Stimulated activated naive CD8-positive, alpha-beta T cell treated with anti-CD3 and anti-CD28 coated beads, Interleukin-15, Interleukin-2, amounts not matched to agents 100 ng/mL and 50 ng/mL, for 24 hours (primary cell): Measurements from ENCODE around the gene ZNF529.
A peak's percentile ranks its signal among the peaks of the same experiment; 100 is the strongest.
"Not testable (repeated sequence)": the region's sequence is repeated elsewhere in the genome, so short reads cannot be mapped to it uniquely, and the experiment has no call there.

Source experiments
- H3K27ac Mint-ChIP-seq: one replicate; pipeline ENCODE4 v1.8.0; 2021; ENCODE audit warnings: mild to moderate bottlenecking, mixed read lengths
- H3K27me3 Mint-ChIP-seq: one replicate; pipeline ENCODE4 v1.8.0; 2021; ENCODE audit warnings: mixed read lengths
- H3K36me3 Mint-ChIP-seq: one replicate; pipeline ENCODE4 v1.8.0; 2021; ENCODE audit warnings: low read depth, mixed read lengths
- H3K4me1 Mint-ChIP-seq: one replicate; pipeline ENCODE4 v1.8.0; 2021; ENCODE audit warnings: low read depth, mixed read lengths
- H3K4me3 Mint-ChIP-seq: one replicate; pipeline ENCODE4 v1.8.0; 2021; ENCODE audit warnings: mild to moderate bottlenecking, mixed read lengths
- H3K9me3 Mint-ChIP-seq: one replicate; pipeline ENCODE4 v1.8.0; 2021; ENCODE audit warnings: mixed read lengths

The ZNF529 gene

DNA sequence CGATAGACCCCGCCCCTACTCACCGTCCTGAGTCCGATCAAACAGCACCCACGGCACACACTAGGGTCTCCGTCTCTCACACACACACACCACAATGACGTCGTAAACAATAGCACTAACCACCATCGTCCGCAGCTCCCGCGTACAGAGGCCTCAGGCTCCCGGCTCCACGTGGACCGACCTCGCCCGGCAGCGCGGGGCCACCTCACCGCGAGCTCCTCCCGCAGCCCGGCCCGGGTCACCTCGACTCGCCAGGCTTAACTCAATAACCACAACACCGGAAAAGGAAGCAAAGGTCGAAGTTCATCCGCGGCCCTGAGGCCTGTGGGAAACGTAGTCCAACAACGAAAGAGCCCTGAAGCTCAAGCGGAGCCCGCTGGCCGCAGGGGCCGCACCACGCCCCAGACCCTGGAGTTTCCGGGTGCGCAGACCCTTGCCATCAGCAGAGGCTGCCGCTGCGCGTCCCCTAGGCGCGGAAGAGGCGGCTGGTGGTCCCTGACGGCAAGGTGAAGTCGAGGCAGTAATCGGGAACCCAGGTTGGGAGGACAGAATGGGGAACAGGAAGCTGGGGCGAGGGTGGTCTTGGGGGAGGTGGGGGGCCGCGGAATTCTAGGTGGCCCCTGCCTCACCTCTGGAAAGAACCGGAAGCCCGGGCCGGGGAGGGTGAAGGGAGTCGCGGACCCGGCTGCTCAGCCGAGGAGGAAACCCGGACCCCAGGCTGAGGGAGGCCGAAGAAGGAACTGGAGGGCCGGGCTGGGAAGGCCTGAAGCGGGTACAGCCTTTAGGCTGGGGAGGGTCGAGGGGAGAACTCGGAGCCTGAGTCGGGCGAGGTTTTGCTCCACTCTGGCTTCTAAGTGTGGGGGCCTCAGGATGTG, at the start of gene ZNF529:
ZNF529 (minus strand) TSS at position 273 of the 875 bp plus-strand sequence. CDS start 946 bp downstream, outside the sequence.
- Mint-ChIP-seq H3K27me3 (no peaks in the 10 kb centered on the region), H3K36me3 (peaks cover 76% of the 10 kb centered on the region)

DNA sequence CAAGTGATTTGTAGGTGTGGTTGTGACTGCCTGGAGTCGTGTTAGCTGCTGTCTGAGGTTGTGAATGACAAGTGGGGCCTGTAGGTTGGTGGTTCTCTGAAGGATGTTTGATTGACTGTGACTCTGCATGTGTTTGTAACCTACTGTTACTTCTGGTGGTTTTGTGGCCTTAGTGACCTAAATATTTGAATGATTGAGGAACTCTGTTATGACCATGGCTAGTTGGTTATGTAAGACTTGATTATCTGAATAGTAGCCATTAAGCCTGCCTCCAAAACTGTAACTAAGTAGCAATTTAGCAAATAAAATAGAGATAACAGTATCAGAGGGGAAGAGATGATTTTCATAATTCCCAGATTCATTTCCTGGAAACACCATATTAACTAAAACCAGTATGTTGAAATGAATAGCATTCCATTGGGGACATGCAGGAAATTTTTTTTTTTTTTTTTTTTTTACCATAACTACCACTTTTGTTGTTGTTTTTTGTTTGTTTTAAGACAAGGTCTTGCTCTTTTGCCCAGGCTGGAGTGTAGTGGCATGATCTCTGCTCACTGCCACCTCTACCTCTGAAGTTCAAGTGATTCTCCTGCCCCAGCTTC, 32.9 kb upstream of the ZNF529 start:
- peaks cover 31% of the 10 kb centered on the region for H3K4me1 Mint-ChIP-seq
- peak overlapping the region; percentile 88 for H3K4me3 Mint-ChIP-seq
- H3K36me3 Mint-ChIP-seq: peaks cover 57% of the 10 kb centered on the region
- H3K27me3 Mint-ChIP-seq: no peaks in the 10 kb centered on the region
- peaks cover 20% of the 10 kb centered on the region for H3K9me3 Mint-ChIP-seq
- peak overlapping the region; percentile 89 for H3K27ac Mint-ChIP-seq

More for the DNA sequence above, at the start of gene ZNF529:
- peak within 1 kb of the TSS; percentile 99 for H3K27ac Mint-ChIP-seq
- H3K4me1 Mint-ChIP-seq: peaks cover 38% of the 10 kb centered on the region
- peaks cover 19% of the 10 kb centered on the region for H3K9me3 Mint-ChIP-seq
- H3K4me3 Mint-ChIP-seq: peak within 1 kb of the TSS; percentile 100

DNA sequence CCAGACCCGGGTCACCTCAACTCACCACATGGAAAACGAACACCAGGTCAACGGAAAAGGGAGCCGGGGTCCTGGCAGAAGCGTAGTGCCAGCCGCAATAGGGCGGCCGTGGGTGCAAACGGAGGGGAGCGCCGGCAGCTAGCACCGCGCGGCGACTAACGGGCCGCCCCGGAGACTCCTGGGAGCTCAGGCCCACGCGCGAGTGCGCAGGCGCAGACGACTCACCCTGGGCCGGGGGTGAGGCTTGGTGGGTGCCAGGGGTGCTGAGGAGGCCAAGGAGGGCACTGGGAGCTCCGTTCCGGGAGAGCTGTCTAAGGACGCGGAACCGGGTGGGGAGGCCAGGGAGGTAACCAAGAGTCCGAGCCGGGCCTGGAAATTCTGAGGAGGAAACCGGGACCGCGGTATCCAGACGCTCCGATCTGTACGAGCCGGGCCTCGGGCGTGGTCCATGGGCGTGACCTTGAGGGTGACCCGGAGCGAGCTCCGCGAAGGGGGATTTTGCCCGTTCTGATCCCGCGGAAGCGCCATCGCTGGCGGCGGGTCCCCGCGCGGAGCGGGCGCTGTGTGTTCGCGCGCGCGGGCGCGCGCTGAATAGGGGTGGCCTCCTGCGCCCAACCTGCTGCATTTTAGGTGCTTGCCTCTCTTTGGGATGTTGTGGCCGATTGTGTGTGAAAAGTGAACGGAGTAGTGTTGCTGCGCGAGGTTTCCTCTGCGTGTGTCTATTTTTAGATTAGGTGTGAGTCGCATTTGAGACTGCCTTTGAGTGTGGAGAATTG, 32.2 kb upstream of the ZNF529 start, which contains the start of gene ZNF382:
ZNF382 (plus strand) TSS at position 213 of the 776 bp plus-strand sequence. CDS start 4,602 bp downstream, outside the sequence.
- peaks cover 54% of the 10 kb centered on the region for H3K36me3 Mint-ChIP-seq
- H3K4me3 Mint-ChIP-seq: peak within 1 kb of the TSS; percentile 88
- peaks cover 20% of the 10 kb centered on the region for H3K9me3 Mint-ChIP-seq
- H3K27me3 Mint-ChIP-seq: no peaks in the 10 kb centered on the region
- peaks cover 31% of the 10 kb centered on the region for H3K4me1 Mint-ChIP-seq
- H3K27ac Mint-ChIP-seq: peak within 1 kb of the TSS; percentile 89

DNA sequence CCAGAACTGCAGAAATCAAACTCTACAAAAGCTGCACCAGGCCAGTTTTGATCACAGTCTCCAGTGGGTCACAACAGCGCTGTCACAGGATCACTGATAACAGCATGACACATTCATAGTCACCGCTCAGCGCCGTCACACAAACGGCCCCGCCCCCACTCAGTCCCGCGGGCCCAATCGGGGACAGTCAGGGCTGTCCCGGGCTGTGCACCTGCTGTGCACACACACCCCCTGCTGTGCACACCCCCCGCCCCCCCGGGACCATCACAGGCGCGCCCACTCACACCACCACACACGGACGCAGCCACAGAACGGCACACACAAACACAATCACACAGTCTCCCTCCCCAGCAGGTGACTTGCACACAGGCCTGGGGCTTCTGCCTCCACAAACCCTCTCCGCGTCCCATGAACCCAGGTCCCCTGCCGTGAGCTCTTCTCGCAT, 31.6 kb upstream of the ZNF529 start:
- Mint-ChIP-seq H3K4me3 (peak overlapping the region; percentile 88), H3K27ac (peak overlapping the region; percentile 89), H3K9me3 (peaks cover 20% of the 10 kb centered on the region), H3K27me3 (no peaks in the 10 kb centered on the region), H3K4me1 (peaks cover 31% of the 10 kb centered on the region), H3K36me3 (peaks cover 48% of the 10 kb centered on the region)

DNA sequence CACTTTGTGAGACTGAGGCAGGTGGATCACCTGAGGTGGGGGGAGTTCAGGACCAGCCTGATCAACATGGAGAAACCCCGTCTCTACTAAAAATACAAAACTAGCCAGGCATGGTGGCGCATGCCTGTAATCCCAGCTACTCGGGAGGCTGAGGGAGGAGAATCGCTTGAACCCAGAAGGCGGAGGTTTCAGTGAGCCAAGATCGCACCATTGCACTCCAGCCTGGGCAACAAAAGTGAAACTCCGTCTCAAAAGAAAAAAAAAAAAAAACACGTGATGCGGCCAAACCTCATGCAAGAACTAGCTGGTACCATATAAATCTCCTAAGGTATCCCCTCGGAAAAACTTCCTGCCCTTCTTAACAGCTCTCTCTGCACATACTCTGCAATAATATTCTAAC, 29.6 kb upstream of the ZNF529 start:
- H3K27me3 Mint-ChIP-seq, H3K4me3 Mint-ChIP-seq, H3K27ac Mint-ChIP-seq: not testable (repeated sequence)
- H3K4me1 Mint-ChIP-seq: peaks cover 31% of the 10 kb centered on the region
- peaks cover 38% of the 10 kb centered on the region for H3K36me3 Mint-ChIP-seq
- peaks cover 19% of the 10 kb centered on the region for H3K9me3 Mint-ChIP-seq

DNA sequence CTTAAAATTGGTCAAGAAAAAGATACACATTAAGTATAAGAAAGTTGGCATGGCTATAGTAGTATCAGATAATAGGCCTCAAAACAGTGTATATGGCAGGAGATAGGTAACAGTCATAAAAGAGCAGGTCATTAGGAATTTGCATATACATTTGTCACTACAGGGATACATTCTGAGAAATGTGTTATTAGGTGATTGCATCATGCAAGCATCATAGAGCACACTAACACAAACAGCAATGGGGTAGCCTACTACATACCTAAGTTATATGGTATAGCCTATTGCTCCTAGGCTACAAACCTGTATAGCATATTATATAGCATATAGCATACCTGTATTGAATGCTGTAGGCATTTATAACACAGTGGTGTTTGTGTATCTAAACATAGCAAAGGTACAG, 6.2 kb upstream of the ZNF529 start:
- Mint-ChIP-seq H3K27ac (no peak overlapping the region), H3K36me3 (peaks cover 87% of the 10 kb centered on the region), H3K9me3 (peaks cover 35% of the 10 kb centered on the region), H3K4me1 (peaks cover 13% of the 10 kb centered on the region), H3K4me3 (no peak overlapping the region), H3K27me3 (no peaks in the 10 kb centered on the region)

DNA sequence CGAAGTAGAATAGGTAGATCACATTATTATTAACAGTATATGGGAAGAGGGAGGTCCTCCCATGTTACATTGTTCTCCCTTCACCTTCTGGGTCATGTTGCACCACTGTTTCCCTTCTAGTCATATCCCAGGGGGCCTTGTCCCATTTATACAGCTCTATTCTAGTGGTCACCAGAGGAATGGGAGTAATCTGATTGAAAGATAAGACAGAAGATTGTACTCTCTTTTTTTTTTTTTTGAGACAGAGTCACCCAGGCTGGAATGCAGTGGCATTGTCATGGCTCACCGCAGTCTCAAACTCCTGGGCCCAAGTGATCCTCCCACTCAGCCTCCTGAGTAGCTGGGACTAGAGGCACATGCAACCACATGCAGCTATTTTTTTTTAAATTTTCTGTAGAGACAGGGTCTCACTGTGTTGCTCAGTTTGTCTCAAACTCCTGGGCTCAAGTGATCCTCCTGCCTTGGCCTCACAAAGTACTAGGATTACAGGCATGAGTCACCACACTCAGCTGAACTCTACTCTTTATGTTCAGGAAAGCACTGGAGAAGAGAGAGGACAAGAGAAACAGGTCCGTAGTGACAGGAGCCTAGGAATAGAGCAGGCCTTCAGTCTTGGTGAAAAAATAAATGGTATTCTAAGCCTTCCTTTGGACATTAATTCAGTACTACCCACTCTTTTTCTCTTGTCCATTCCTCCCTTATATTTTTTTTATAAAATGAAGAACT, 4.3 kb upstream of the ZNF529 start:
- Mint-ChIP-seq H3K9me3 (peaks cover 31% of the 10 kb centered on the region), H3K4me3 (no peak overlapping the region), H3K4me1 (peaks cover 24% of the 10 kb centered on the region), H3K27me3 (no peaks in the 10 kb centered on the region), H3K36me3 (peaks cover 81% of the 10 kb centered on the region), H3K27ac (no peak overlapping the region)

DNA sequence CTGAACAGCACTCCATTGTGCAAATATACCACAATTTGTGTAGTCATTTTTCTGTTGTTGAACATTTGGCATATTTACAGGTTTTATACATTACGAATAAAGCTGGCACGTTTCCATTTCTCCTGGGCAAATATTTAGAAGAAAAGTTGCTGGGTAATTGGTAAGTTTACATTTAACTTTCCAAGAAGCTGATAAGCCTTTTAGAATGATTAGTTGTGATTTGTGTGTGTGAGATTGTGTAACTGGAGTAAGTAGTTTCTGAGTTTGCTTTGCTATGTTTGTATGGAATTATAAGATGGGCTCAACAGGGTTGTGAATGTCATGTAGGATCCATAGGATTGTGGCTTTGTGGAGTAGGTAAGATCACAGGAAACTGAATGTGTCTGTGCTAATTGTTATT, 1.6 kb upstream of the ZNF529 start:
- H3K9me3 Mint-ChIP-seq: peaks cover 18% of the 10 kb centered on the region
- peak overlapping the region; percentile 2 for H3K27ac Mint-ChIP-seq
- H3K36me3 Mint-ChIP-seq: peaks cover 74% of the 10 kb centered on the region
- H3K4me1 Mint-ChIP-seq: peaks cover 38% of the 10 kb centered on the region
- peak overlapping the region; percentile 100 for H3K4me3 Mint-ChIP-seq
- no peaks in the 10 kb centered on the region for H3K27me3 Mint-ChIP-seq

DNA sequence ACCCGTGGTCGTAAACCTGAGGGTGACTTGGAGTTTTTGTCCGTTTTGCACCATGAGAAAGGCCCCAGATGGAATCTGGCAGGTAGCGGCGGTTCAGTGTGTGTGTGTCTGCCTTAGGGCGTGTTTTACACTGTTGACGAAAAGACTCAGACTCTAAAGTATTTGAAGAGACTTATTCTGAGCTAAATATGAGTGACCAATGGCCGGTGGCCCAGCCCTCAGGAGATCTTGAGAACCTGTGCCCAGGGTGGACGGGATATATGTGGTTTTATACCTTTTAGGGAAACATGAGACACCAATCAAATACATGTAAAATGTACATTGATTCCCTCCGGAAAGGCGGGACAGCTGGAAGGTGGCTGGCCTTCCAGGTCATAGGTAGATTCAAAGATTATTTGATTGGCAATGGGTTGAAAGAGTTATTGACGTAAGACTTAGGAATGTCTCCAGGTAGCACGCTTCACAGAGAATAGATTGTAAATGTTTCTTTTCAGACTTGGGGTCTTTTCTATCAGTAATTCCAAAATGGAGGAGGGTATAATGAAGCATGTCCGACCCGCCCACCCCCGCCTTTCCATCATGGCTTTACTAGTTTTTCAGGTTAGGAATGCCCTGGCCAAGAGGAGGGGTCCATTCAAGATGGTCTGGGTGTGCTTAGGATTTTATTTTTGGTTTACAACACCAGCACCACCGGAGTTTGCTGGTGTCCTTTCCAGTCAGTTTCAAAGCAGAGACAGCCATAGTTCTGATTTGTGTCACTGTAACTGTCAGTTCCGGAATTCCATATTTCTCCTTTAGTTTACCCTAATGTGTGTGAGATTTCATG, 1.0 kb upstream of the ZNF529 start:
- peaks cover 74% of the 10 kb centered on the region for H3K36me3 Mint-ChIP-seq

DNA sequence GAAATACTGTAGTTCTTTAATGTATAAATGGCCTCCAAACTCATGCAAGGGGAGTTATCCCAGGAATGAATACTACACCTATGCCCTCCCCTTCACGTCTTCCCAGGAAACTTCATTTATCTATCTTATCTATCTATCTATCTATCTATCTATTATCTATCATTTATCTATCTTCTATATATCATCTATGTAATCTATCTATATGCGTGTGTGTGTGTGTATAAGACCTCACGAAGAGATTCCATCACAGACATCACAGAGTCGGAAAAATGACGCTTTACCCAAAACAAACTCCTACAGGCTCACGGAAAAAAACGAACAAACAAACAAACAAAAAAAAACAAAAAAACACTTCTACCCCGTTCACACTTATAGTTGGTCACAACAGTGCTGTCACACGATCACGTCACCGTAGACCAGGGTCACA, 486 bp downstream of the ZNF529 start:
- Mint-ChIP-seq H3K4me1 (peaks cover 38% of the 10 kb centered on the region), H3K27me3 (no peaks in the 10 kb centered on the region), H3K4me3 (peak overlapping the region; percentile 100), H3K9me3 (peaks cover 25% of the 10 kb centered on the region), H3K27ac (peak overlapping the region; percentile 99), H3K36me3 (peaks cover 78% of the 10 kb centered on the region)

More for the DNA sequence above, 1.0 kb upstream of the ZNF529 start:
- peaks cover 38% of the 10 kb centered on the region for H3K4me1 Mint-ChIP-seq
- H3K4me3 Mint-ChIP-seq: peak overlapping the region; percentile 100
- H3K27ac Mint-ChIP-seq: peak overlapping the region; percentile 99
- no peaks in the 10 kb centered on the region for H3K27me3 Mint-ChIP-seq
- H3K9me3 Mint-ChIP-seq: peaks cover 16% of the 10 kb centered on the region

DNA sequence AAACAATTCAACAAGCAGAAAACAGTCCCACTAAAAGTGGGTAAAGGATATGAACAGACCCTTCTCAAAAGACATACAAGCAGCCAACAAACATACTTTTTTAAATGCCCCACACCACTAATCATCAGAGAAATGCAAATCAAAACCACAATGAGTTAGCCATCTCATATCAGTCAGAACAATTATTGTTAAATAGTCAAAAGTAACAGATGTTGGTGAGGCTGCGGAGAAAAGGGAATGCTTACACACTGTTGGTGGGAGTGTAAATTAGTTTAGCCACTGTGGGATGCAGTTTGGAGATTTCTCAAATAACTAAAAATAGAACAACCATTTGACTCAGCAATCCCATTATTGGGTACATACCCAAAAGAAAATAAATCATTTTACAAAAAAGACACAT, 8.7 kb downstream of the ZNF529 start:
- no peak overlapping the region for H3K27ac Mint-ChIP-seq
- H3K4me1 Mint-ChIP-seq: peaks cover 7% of the 10 kb centered on the region
- no peak overlapping the region for H3K4me3 Mint-ChIP-seq
- H3K36me3 Mint-ChIP-seq: peaks cover 96% of the 10 kb centered on the region
- peaks cover 54% of the 10 kb centered on the region for H3K9me3 Mint-ChIP-seq
- H3K27me3 Mint-ChIP-seq: no peaks in the 10 kb centered on the region

DNA sequence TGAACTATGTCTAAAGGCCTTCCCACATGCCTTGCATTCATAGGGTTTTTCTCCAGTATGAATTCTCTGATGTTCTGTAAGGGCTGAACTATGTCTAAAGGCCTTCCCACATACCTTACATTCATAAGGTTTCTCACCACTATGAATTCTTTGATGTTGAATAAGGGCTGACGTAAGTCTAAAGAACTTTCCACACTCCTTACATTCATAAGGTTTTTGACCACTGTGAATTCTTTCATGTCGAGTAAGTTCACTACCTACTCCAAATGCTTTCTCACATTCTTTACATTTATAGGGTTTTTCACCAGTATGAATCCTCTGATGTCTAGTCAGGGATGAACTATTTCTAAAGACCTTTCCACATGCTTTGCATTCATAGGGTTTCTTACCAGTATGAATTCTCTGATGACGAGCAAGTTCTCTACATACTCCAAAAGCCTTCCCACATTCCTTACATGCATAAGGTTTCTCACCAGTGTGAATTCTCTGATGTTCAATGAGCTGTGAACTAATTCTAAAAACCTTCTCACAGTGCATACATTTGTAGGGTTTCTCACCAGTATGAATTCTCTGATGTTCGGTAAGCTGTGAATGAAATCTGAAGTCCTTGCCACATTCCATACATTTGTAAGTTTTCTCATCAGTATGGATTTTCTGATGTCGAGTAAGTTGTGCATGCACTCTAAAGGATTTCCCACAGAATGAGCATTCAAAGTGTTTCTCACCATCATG, 25.9 kb downstream of the ZNF529 start:
- Mint-ChIP-seq H3K9me3 (peaks cover 60% of the 10 kb centered on the region), H3K4me1 (no peaks in the 10 kb centered on the region), H3K27me3 (no peaks in the 10 kb centered on the region), H3K4me3 (no peak overlapping the region), H3K36me3 (peaks cover 98% of the 10 kb centered on the region), H3K27ac (no peak overlapping the region)

DNA sequence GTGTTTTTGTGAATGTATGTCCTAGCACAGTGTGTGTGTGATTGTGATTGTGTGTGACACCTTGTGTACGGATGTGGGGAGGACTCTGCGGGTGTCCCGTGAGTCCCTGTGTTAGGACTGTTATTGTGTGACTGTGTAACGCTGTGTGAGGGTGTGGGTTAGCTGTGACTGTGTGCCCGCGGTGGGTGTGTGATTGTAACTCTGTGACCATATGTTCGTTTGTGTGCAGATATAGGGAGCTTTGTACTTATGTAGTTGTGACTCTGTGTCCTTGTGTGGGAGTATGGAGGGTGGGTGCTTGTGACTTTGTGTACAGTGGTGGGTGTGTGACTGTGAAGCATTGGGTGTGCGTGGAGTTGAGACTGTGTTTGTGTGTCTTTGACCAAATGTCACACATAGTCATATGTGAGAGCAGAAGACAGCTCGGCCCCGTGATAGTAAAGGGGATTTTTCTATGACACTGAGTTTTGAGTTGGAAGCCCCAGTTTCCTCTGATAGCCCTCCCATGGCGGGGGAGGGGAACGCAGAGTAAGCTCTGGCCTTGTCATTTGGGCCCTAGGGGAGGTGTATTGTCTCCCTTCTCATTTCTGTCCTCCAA, 44.1 kb downstream of the ZNF529 start:
- Mint-ChIP-seq H3K27me3 (no peaks in the 10 kb centered on the region), H3K36me3 (peaks cover 62% of the 10 kb centered on the region), H3K27ac (peak overlapping the region; percentile 99), H3K4me1 (peaks cover 32% of the 10 kb centered on the region), H3K4me3 (peak overlapping the region; percentile 93), H3K9me3 (peaks cover 35% of the 10 kb centered on the region)
